HG03139 (cell line): Measurements from ENCODE around the gene PTPRQ.

Source experiments
- ATAC-seq: cut with Tn5 transposase; IDR thresholded peaks from one replicate; pipeline ENCODE4 v1.9.1; 2021; ENCODE audit not compliant: unreplicated experiment

PTPRQ gene

GRCh38 chr12:80553316-80553715 is 109.3 kb downstream of the PTPRQ start:
- no peak for ATAC-seq

- ATAC-seq: no peak
Measured at GRCh38 chr12:80556566-80556965, 112.5 kb downstream of the PTPRQ start.

- no peak for ATAC-seq
Measured at GRCh38 chr12:80559766-80560165, 115.7 kb downstream of the PTPRQ start.

- no peak for ATAC-seq
Measured at GRCh38 chr12:80565271-80565670, 121.2 kb downstream of the PTPRQ start.

GRCh38 chr12:80567401-80567800 is 123.4 kb downstream of the PTPRQ start:
- no peak for ATAC-seq

GRCh38 chr12:80576641-80577418 is 132.8 kb downstream of the PTPRQ start:
- no peak for ATAC-seq

GRCh38 chr12:80580254-80580653 is 136.2 kb downstream of the PTPRQ start:
- ATAC-seq: no peak

- no peak for ATAC-seq
Measured at GRCh38 chr12:80581783-80582182, 137.7 kb downstream of the PTPRQ start.

- ATAC-seq: no peak
Measured at GRCh38 chr12:80582431-80582830, 138.4 kb downstream of the PTPRQ start.

- no peak for ATAC-seq
Measured at GRCh38 chr12:80589077-80589476, 145.0 kb downstream of the PTPRQ start.

- ATAC-seq: no peak
Measured at GRCh38 chr12:80590085-80590484, 146.1 kb downstream of the PTPRQ start.

- ATAC-seq: no peak
Measured at GRCh38 chr12:80593766-80594165, 149.7 kb downstream of the PTPRQ start.

GRCh38 chr12:80596509-80596908 is 152.5 kb downstream of the PTPRQ start:
- ATAC-seq: no peak

- no peak for ATAC-seq
Measured at GRCh38 chr12:80598004-80598606, 154.1 kb downstream of the PTPRQ start.

GRCh38 chr12:80602455-80602854 is 158.4 kb downstream of the PTPRQ start:
- ATAC-seq: no peak

GRCh38 chr12:80607361-80608135 is 163.5 kb downstream of the PTPRQ start:
- ATAC-seq: no peak

GRCh38 chr12:80617733-80618132 is 173.7 kb downstream of the PTPRQ start:
- ATAC-seq: no peak

- no peak for ATAC-seq
Measured at GRCh38 chr12:80620281-80620680, 176.2 kb downstream of the PTPRQ start.

- no peak for ATAC-seq
Measured at GRCh38 chr12:80622271-80622670, 178.2 kb downstream of the PTPRQ start.

- no peak for ATAC-seq
Measured at GRCh38 chr12:80625051-80625450, 181.0 kb downstream of the PTPRQ start.

GRCh38 chr12:80625901-80626300 is 181.9 kb downstream of the PTPRQ start:
- ATAC-seq: no peak

GRCh38 chr12:80627782-80628181 is 183.7 kb downstream of the PTPRQ start:
- no peak for ATAC-seq
